PFSK-1 (cell line): ENCODE results near the gene PPM1B.

Experiments
- FOXP2 ChIP-seq: optimal IDR thresholded peaks from 2 replicates; pipeline ENCODE3; 2011; ENCODE audit warnings: borderline replicate concordance, control low read depth, inconsistent platforms; ENCODE audit not compliant: insufficient read depth; ENCODE audit errors: extremely low read length, extremely low read depth
- POLR2AphosphoS5 ChIP-seq: IDR thresholded peaks from 2 replicates; pipeline ENCODE4 v1.6.1; 2012; ENCODE audit warnings: low read depth, mild to moderate bottlenecking, control low read depth, low read length, moderate library complexity
- REST ChIP-seq, 2 experiments: IDR thresholded peaks; 2 replicates each; pipeline versions ENCODE4 v1.6.1 to v1.8.0; 2011 to 2012; ENCODE audit warnings: low read depth in 2 of 2, low read length in 2 of 2, control low read depth in 1 of 2, inconsistent platforms in 1 of 2, mild to moderate bottlenecking in 1 of 2, moderate library complexity in 1 of 2; ENCODE audit not compliant: insufficient read depth in 1 of 2
- SIN3A ChIP-seq: IDR thresholded peaks from 2 replicates; pipeline ENCODE4 v1.6.1; 2012; ENCODE audit warnings: mild to moderate bottlenecking, low read length, moderate library complexity, borderline replicate concordance; ENCODE audit not compliant: insufficient read depth
- TAF1 ChIP-seq: IDR thresholded peaks from 2 replicates; pipeline ENCODE4 v1.6.1; 2012; ENCODE audit warnings: low read length, control low read depth, borderline replicate concordance; ENCODE audit not compliant: insufficient read depth

DNA sequence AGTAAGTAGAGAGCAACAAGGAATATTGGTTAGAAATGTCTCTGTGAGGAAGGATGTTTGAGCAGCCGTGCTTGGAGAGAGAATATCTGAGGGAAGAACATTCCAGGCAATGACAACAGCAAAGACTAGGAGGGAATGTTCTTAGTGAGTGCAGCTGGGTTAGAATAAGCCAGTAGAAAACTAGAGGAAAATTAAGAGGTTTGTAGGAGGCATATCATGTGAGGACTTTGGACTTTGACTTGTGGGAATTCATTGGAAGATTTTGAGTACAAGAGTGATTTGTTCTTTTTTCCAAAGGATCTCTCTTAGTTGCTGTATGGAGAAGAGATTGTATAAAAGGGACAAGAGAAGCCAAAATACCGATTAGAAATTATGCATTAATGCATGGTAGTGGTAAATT is 47.2 kb downstream of the PPM1B start:
- TF ChIP-seq REST (IDR thresholded peaks at IDR 0.05; ENCODE audit: insufficient read depth in 1 of 2, low read depth in 2 of 2, low read length in 2 of 2) (no peak), POLR2AphosphoS5 (no peak), TAF1 (no peak), SIN3A (no peak), FOXP2 (no peak)
